SU-DHL-6 (cell line): ENCODE data around the gene FAM167B.
A peak's percentile ranks its signal among the peaks of the same experiment; 100 is the strongest.

Experiments
- H2AFZ ChIP-seq: fragments of 200-600 bp; sonication (generic); 2 replicates; pipeline ENCODE4 v1.6.1; 2014; ENCODE audit warnings: low read depth, mild to moderate bottlenecking, moderate library complexity, mixed read lengths, antibody characterized with exemption, low read length; ENCODE audit not compliant: severe bottlenecking
- H3F3A ChIP-seq: fragments of 200-600 bp; shearing (Covaris generic); 2 replicates; pipeline ENCODE4 v1.6.0; 2016; ENCODE audit warnings: antibody characterized with exemption, mild to moderate bottlenecking; ENCODE audit not compliant: insufficient read depth
- H3K27ac ChIP-seq: fragments of 200-600 bp; sonication (generic); 2 replicates; pipeline ENCODE4 v1.5.1; 2016; ENCODE audit warnings: low read depth, mild to moderate bottlenecking, low read length, moderate library complexity, mixed read lengths
- H3K27me3 ChIP-seq: fragments of 200-600 bp; sonication (generic), shearing (Covaris generic); 2 replicates; pipeline ENCODE4 v1.6.0; 2014; ENCODE audit warnings: mild to moderate bottlenecking, low read length
- H3K36me3 ChIP-seq: fragments of 200-600 bp; sonication (generic); 2 replicates; pipeline ENCODE4 v1.6.1; 2014; ENCODE audit warnings: mild to moderate bottlenecking, low read length, mixed read lengths
- H3K4me2 ChIP-seq: fragments of 300-600, 200-600 bp; shearing (Covaris generic), sonication (generic); 2 replicates; pipeline ENCODE4 v1.6.0; 2014; ENCODE audit warnings: low read length, low read depth, mild to moderate bottlenecking; ENCODE audit not compliant: poor library complexity, severe bottlenecking
- H3K4me3 ChIP-seq: fragments of 200-600 bp; sonication (generic); 2 replicates; pipeline ENCODE4 v1.5.1; 2014; ENCODE audit warnings: antibody characterized with exemption, low read length, mild to moderate bottlenecking, mixed read lengths; ENCODE audit not compliant: insufficient read depth, poor library complexity, severe bottlenecking
- H3K79me2 ChIP-seq: fragments of 200-600 bp; sonication (generic); 2 replicates; pipeline ENCODE4 v1.6.1; 2014; ENCODE audit warnings: mild to moderate bottlenecking, low read length, moderate library complexity; ENCODE audit not compliant: insufficient read depth
- H3K9ac ChIP-seq: fragments of 200-600 bp; sonication (generic); 2 replicates; pipeline ENCODE4 v1.7.0; 2014; ENCODE audit warnings: mild to moderate bottlenecking, low read length
- H3K9me2 ChIP-seq: fragments of 200-600 bp; sonication (generic); replicated peaks from 2 replicates; pipeline ENCODE4 v1.6.1; 2014; ENCODE audit warnings: low read length; ENCODE audit not compliant: insufficient read depth
- H3K9me3 ChIP-seq: fragments of 200-600 bp; sonication (generic); 2 replicates; pipeline ENCODE4 v1.6.1; 2014; ENCODE audit warnings: low read length, mixed read lengths; ENCODE audit not compliant: insufficient read depth
- H4K20me1 ChIP-seq: fragments of 200-600 bp; sonication (generic); 2 replicates; pipeline ENCODE4 v1.6.1; 2014; ENCODE audit warnings: low read depth, mild to moderate bottlenecking, antibody characterized with exemption, low read length, moderate library complexity, mixed read lengths
- EZH2phosphoT487 ChIP-seq: fragments of 200-600 bp; sonication (generic), shearing (Covaris generic); conservative IDR thresholded peaks from 2 replicates; pipeline ENCODE4 v1.6.1; 2018; ENCODE audit warnings: mild to moderate bottlenecking, antibody characterized with exemption, low read length, moderate library complexity, mixed read lengths
- TF ChIP-seq, protein P1 (sequence below): fragments of 200-600 bp; sonication (generic); IDR thresholded peaks from one replicate; pipeline ENCODE4 v1.5.1; 2017; ENCODE audit warnings: antibody characterized with exemption, mild to moderate bottlenecking, low read length, moderate library complexity; ENCODE audit not compliant: insufficient read depth, poor library complexity, severe bottlenecking

FAM167B gene

DNA sequence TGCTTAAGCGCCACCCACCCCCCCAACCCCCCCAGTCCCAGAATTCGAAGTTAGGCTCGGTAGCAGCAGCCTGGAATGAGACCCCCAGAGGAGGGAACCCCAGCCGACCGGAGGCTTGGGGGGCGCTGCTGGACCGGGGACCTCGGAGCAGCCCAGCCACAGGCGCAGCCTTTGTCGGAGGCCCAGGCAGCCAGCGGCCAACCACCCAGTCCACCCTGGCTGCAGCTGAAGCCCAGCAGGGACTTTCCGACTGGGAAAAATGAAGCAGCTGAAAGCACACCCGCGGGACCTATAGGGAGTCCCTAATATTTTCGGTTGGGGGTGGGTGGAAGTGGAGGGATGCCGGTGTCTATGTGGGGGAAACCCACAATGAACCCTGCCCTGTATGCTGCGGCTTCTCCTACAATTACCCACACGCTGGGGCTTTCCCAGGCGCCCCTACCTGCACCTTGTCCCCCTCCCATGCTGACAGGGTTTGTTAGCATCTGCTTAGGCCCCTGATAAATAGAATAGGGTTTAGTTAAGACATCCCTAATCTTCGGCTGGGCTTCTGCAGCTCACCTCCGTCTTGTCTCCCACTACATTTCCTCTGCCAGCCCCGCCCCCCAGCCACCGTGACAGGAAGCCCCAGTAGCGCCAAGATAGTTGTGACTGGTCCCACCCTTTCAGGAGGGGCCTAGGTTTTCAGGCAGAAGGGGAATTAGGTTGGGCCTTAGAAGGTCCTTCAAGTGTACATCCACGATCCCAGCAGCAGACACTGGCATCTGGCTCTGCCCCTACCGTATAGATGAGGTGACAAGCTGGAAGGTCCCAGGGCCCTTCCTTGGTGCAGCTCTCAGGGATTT, 45.8 kb upstream of the FAM167B start:
- Histone ChIP-seq H4K20me1 (no peaks in the 10 kb centered on the region), H3K27me3 (no peaks in the 10 kb centered on the region), H3K79me2 (0 out of 2 replicates have a peak, but pooled peaks cover 3% of the 10 kb centered on the region), H3K9me2 (no peaks in the 10 kb centered on the region), H3K9me3 (no peaks in the 10 kb centered on the region), H2AFZ (peak overlapping the region; percentile 3), H3K27ac (peak overlapping the region; percentile 62), H3K36me3 (no peaks in the 10 kb centered on the region), H3K4me3 (peak overlapping the region; percentile 76), H3F3A (peaks cover 20% of the 10 kb centered on the region), H3K9ac (peak overlapping the region; percentile 71), H3K4me2 (peak overlapping the region; percentile 64)
- TF ChIP-seq, protein P1, sequence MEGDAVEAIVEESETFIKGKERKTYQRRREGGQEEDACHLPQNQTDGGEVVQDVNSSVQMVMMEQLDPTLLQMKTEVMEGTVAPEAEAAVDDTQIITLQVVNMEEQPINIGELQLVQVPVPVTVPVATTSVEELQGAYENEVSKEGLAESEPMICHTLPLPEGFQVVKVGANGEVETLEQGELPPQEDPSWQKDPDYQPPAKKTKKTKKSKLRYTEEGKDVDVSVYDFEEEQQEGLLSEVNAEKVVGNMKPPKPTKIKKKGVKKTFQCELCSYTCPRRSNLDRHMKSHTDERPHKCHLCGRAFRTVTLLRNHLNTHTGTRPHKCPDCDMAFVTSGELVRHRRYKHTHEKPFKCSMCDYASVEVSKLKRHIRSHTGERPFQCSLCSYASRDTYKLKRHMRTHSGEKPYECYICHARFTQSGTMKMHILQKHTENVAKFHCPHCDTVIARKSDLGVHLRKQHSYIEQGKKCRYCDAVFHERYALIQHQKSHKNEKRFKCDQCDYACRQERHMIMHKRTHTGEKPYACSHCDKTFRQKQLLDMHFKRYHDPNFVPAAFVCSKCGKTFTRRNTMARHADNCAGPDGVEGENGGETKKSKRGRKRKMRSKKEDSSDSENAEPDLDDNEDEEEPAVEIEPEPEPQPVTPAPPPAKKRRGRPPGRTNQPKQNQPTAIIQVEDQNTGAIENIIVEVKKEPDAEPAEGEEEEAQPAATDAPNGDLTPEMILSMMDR = peak; percentile 30
- no peak for TF ChIP-seq EZH2phosphoT487

DNA sequence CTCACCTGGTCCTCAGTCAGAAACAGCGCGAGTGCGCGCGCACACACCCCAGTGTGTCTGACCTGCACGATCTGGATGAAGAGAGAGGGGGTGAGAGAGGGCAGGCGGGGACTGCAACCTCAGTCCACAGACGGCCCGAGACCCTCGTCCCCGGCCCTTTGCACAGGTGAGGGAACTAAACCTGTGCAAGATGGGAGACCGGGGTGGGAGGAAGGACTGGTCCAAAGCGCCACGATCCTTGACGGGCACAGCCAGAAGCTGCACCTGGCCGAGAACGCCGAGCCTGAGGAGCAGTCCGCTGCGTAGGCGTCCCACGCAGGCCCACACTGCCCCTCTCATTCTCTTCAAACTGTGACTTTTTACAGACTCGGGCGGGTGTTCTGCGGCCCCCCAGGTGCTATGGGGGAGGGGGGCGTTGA, 42.1 kb upstream of the FAM167B start:
- no peaks in the 10 kb centered on the region for H3K36me3 ChIP-seq
- no peak overlapping the region for H3K27ac ChIP-seq
- no peak overlapping the region for H2AFZ ChIP-seq

DNA sequence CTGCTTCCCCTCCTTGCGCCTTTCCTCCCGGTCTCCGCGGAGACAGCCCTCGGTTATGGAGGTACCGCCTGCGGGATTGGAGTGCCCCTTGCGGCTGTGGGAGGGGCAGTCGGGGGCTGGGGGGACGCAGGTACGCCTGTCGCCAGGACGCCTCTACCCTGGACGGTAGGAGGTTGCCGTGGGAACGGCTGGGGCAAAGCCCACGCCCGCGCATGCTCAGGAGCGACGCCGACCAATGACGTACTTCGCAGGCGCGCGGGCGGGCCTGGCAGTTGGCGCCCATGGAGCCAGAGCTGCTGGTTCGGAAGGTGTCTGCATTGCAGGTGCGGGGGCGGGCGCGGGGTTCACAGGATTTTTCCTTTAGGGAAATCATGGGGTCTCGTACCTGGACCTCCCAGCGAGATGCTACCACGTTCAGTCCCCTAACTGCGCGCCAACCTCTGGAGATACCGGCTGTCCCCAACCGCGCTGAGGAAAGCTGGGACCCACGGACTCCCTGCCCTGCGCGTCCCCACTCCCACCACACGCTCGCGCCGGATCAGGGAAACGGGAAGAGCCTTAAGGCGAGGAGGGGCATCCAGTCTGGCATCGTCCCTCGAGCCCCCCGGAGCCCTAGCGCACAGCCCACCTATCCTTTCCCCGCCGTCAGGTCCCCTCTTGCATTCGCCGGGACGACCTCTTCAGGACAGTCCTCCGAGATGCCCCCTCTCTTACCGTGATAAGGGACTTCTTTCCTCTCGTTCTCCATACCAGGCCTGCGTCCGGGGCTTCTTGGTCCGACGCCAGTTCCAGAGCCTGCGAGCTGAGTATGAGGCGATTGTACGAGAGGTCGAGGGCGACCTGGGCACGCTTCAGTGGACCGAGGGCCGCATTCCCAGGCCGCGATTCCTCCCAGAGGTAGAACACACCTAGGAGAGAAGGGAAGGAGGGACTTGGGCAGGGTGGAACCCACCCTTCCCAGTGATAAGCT, 41.3 kb upstream of the FAM167B start, which contains the start of gene IQCC:
Gene IQCC, plus strand, starts transcription at position 271 of the 970 bp plus-strand sequence. Its CDS starts 11 bp downstream, at position 282.
- Histone ChIP-seq H3K9ac (peak within 1 kb of the TSS; percentile 79), H2AFZ (peak within 1 kb of the TSS; percentile 60), H4K20me1 (no peaks in the 10 kb centered on the region), H3K27ac (no peak within 1 kb of the TSS), H3K9me3 (no peaks in the 10 kb centered on the region), H3K4me2 (peak within 1 kb of the TSS; percentile 61), H3F3A (peaks cover 14% of the 10 kb centered on the region), H3K4me3 (peak within 1 kb of the TSS; percentile 66), H3K9me2 (no peaks in the 10 kb centered on the region), H3K36me3 (no peaks in the 10 kb centered on the region), H3K27me3 (no peaks in the 10 kb centered on the region), H3K79me2 (0 out of 2 replicates have a peak, but pooled peaks cover 3% of the 10 kb centered on the region)
- no peak for TF ChIP-seq EZH2phosphoT487
- TF ChIP-seq, protein P1 = no peak

More for the DNA sequence above, 42.1 kb upstream of the FAM167B start:
- Histone ChIP-seq H3K4me3 (peak overlapping the region; percentile 66), H3K27me3 (no peaks in the 10 kb centered on the region), H3F3A (peaks cover 14% of the 10 kb centered on the region), H4K20me1 (no peaks in the 10 kb centered on the region), H3K9ac (peak overlapping the region; percentile 79), H3K9me2 (no peaks in the 10 kb centered on the region), H3K9me3 (no peaks in the 10 kb centered on the region), H3K79me2 (0 out of 2 replicates have a peak, but pooled peaks cover 3% of the 10 kb centered on the region), H3K4me2 (peak overlapping the region; percentile 61)
- TF ChIP-seq, protein P1 = no peak
- TF ChIP-seq EZH2phosphoT487 = no peak
